Right lobe of liver (tissue), 6 donors: ENCODE results near the gene HSD17B3. TPM values are rescaled to one million over a fixed set of nuclear protein-coding genes. Genes with fewer than 3 reads are reported as not detected.

Source experiments
- ATAC-seq, 4 donors: fragments of 200-7000 bp; cut with Tn5 transposase; one replicate each; pipeline ENCODE4 v1.9.1; 2020; ENCODE audit warnings: mild to moderate bottlenecking in 4 of 4, moderate library complexity in 4 of 4
- DNase-seq, 3 donors: peaks; one replicate each; pipeline ENCODE4 v3.0.0-alpha.2; 2020
- H3K27ac ChIP-seq, 3 donors: fragments of 200-600 bp; one replicate each; pipeline ENCODE4 v1.8.0; 2022
- H3K27me3 ChIP-seq, 2 donors: fragments of 200-600 bp; one replicate each; pipeline ENCODE4 v1.8.0; 2022
- H3K36me3 ChIP-seq, 4 donors: fragments of 200-600 bp; sonication (generic) in 1 of 4; one replicate each; pipeline versions ENCODE4 v1.5.1 to v1.8.0; 2017 to 2022; ENCODE audit warnings: control low read depth in 1 of 4
- H3K4me1 ChIP-seq, 4 donors: fragments of 200-600 bp; sonication (generic) in 1 of 4; one replicate each; pipeline versions ENCODE4 v1.5.1 to v1.8.0; 2017 to 2022; ENCODE audit warnings: control low read depth in 1 of 4
- H3K4me3 ChIP-seq, 3 donors: fragments of 200-600 bp; one replicate each; pipeline ENCODE4 v1.8.0; 2022
- H3K9me3 ChIP-seq, 4 donors: fragments of 200-600 bp; sonication (generic) in 1 of 4; one replicate each; pipeline versions ENCODE4 v1.5.1 to v1.8.0; 2017 to 2022; ENCODE audit warnings: control low read depth in 1 of 4
- POLR2A ChIP-seq: fragments of 450-650 bp; IDR thresholded peaks from one replicate; pipeline ENCODE4 v1.6.1; 2017; ENCODE audit warnings: antibody characterized with exemption, mild to moderate bottlenecking
- WGBS: methylation state at CpG from one replicate; pipeline ENCODE4 v1.1.6; 2018; ENCODE audit warnings: low coverage, low lambda C conversion rate; ENCODE audit not compliant: insufficient coverage; ENCODE audit errors: missing lambda C conversion rate; 5-methylcytosine and 5-hydroxymethylcytosine counted together
- intact Hi-C, 2 donors: fragments of 100-400 bp; cut with DNase I; formaldehyde crosslinking; loops; one replicate each; pipeline versions ENCODE4 v1.11.2 to v1.14.1; 2022
- total RNA-seq, 6 experiments: library from RNA; depleted of rRNA in 2 of 6; stranded (reverse); fragments of >200 nt in 2 of 6; fragmentation: NEBNext Ultra II Directional in 3 of 6; extraction: Animal tissue kit (Norgen Biotek cat#: 25700) in 3 of 6; gene quantifications; one replicate each; pipeline versions ENCODE4 v1.1.0 to v1.2.4, GENCODE V29; 2016 to 2023
- TF ChIP-seq, protein P1 (sequence below), 4 donors: fragments of 200-600 bp in 3 of 4; fragments of 450-650 bp in 1 of 4; IDR thresholded peaks; one replicate each; pipeline versions ENCODE4 v1.5.1 to v1.8.0; 2016 to 2022; ENCODE audit warnings: antibody characterized with exemption in 4 of 4, mild to moderate bottlenecking in 2 of 4
- donor health status: DM: no; HTN: yes; CAD: no.
- donor health status: DM: no; HTN: no; CAD: no.
- donor health status: DM: no; HTN: no; CAD: no.
- donor health status: DM: no; HTN: yes; CAD: no.
- donor health status: DM: no; HTN: yes; CAD: no.

The HSD17B3 gene
- total RNA-seq, 6 experiments from 2014 or later = 1.8 to 4.4 (median 3.1) TPM; not detected in 2

DNA sequence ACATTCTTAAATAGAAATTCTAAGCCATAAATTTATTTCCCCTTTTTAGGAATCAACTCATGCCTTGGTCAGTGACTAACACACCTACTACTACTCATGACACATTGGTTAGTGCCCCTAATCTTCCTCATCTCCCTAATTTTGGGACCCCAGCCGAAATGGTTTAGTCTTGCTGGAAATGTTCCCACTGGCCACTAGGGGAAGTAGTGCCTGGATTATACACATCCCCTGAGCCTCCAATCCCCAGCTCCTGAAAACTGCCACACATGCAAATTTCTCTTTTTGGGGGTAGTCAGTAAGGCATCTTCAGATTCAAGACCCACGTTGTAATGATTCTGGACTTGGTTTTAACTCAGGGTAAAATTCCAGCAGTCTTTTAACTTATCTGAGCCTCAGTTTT lies 79.8 kb downstream of the HSD17B3 start:
- H3K9me3 ChIP-seq = no peaks in the 10 kb centered on the region
- intact Hi-C loops = no loop called here
- no peak overlapping the region for H3K27ac ChIP-seq
- no peaks in the 10 kb centered on the region for H3K36me3 ChIP-seq
- H3K4me3 ChIP-seq = no peak overlapping the region
- no peaks in the 10 kb centered on the region for H3K27me3 ChIP-seq
- ATAC-seq (no peak), DNase-seq (no peak)
- TF ChIP-seq, protein P1, sequence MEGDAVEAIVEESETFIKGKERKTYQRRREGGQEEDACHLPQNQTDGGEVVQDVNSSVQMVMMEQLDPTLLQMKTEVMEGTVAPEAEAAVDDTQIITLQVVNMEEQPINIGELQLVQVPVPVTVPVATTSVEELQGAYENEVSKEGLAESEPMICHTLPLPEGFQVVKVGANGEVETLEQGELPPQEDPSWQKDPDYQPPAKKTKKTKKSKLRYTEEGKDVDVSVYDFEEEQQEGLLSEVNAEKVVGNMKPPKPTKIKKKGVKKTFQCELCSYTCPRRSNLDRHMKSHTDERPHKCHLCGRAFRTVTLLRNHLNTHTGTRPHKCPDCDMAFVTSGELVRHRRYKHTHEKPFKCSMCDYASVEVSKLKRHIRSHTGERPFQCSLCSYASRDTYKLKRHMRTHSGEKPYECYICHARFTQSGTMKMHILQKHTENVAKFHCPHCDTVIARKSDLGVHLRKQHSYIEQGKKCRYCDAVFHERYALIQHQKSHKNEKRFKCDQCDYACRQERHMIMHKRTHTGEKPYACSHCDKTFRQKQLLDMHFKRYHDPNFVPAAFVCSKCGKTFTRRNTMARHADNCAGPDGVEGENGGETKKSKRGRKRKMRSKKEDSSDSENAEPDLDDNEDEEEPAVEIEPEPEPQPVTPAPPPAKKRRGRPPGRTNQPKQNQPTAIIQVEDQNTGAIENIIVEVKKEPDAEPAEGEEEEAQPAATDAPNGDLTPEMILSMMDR (IDR thresholded peaks at IDR 0.05) = peak; percentile 15 to 33 (median 19)
- no peak for TF ChIP-seq POLR2A
- 30% methylated on average over 2 of the region's 2 CpGs for WGBS
- H3K4me1 ChIP-seq = peaks cover 0 to 9% (median 0%) of the 10 kb centered on the region in 4 donors

DNA sequence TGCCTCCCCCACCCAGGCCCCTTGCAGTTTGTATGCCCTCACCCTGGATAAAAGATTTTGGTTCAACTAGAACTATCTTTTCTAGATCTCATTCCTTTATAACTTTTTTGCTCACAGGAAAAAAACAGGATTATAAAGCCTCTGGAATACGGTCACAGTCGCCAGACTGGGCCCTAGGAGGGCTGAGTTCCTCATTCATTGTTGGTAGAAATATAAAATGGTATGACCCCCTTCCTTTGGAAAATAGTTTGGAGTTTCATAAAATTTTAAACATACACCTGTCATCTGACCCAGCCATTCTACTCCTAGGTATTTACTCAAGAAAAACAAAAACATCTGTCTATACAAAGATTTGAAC lies 82.1 kb downstream of the HSD17B3 start:
- intact Hi-C loops = no loop called here
- H3K27ac ChIP-seq = no peak overlapping the region
- DNase-seq (no peak), ATAC-seq (no peak)
- no peak for TF ChIP-seq POLR2A
- H3K36me3 ChIP-seq = no peaks in the 10 kb centered on the region
- H3K27me3 ChIP-seq = no peaks in the 10 kb centered on the region
- peaks cover 0 to 9% (median 0%) of the 10 kb centered on the region in 4 donors for H3K4me1 ChIP-seq
- no peak overlapping the region for H3K4me3 ChIP-seq
- WGBS = 74% methylated on average over 2 of the region's 2 CpGs
- H3K9me3 ChIP-seq = no peaks in the 10 kb centered on the region

DNA sequence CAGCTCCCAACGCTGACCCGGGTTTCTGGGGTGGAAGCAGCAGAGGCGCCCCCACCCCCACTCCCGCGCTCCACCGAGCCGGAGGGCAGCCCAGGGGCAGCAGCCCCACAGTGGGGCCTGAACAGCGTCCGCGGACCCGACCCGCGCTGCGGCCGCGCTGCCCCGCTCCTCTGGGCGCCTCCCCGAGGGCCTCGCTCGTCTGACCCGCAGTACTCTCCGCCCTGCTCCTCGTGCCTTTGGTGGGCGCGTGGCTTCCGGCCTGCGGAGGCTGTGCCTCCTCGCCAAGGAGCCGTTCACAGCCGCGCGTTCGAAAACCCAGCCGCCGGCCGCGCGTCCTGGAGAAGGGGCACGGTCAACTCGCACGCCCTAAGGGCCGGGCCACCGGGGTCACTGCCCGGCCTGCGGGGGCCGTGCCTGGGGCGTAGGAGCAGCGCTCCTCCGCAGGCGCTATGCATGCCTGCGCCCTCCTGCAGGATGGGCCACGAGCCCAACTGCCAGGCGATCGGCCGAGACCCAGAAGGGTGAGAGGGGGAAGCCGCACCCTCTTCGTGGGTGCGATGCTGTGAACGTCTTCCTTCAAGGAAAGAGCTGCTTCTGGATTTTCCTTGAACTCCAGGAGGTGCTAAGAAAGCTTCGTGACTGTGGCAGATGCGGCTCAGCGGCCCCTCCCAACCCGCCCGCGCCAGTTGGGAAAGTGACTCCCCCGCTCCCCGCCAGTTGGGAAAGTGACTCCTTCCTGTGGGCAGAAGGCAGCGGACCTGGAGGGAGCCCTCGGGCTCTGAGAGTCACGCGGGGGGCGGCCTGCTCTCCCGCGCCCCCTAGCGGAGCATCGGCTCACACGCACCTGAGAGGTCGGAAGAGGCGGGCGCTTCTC lies 82.7 kb downstream of the HSD17B3 start:
- Histone ChIP-seq H3K9me3 (no peaks in the 10 kb centered on the region), H3K27ac (peak overlapping the region in 1 of 3 donors; percentile 0), H3K36me3 (no peaks in the 10 kb centered on the region), H3K4me1 (peaks cover 0 to 9% (median 0%) of the 10 kb centered on the region in 4 donors), H3K4me3 (peak overlapping the region; percentile 19 to 43 (median 19)), H3K27me3 (no peaks in the 10 kb centered on the region)
- 11% methylated on average over 16 of the region's 81 CpGs for WGBS
- DNase-seq = peak in 2 of 3 donors; percentile 48 to 59
- peak; percentile 27 to 61 (median 54) for ATAC-seq
- TF ChIP-seq POLR2A = no peak
- TF ChIP-seq, protein P1 (IDR thresholded peaks at IDR 0.05) = peak; percentile 58 to 71 (median 62)
- intact Hi-C loops = no loop called here

DNA sequence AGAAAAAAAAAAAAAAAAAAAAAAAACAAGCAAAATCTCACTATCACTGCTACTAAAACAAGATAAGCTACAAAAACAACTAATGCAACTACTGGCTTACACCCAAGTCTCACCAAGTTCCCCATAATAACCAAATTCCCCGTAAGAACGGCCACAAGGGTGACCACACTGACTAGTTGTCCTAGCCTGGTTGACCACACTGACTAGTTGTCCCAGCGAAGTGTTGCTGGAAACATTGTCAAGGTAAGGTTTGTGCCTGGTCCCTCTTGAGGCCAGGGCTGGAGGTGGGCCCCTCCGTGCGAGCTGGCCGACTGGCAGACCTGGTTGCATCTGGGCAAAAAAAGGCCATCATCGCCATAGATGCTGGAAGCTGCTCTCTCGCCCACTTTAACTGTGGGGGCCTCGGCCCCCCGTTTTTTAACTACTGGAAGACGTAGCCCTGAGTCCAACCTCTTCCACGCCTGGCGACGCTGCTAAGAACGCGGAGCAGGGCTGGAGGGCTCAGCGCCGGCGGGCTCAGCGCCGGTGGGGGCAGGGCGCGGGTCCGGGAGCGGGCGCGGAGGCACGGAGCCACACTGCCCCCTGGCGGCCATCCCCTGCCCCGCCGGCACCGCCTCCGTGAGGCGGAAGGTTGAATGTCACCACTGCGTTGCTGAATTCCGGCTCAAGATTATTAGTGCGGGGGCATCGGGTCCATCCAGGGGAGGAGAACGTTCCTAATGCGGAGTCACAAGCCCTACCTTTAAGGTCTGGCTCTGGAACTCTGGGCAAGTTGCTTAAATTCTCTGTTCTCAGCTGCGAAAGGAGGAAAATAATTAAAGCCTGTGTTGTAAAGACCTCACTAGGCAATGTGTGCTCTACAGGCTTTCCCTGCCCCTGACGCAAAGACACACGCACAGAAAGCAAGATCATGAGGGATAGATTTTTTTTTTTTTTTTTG lies 84.0 kb downstream of the HSD17B3 start:
- TF ChIP-seq, protein P1 (IDR thresholded peaks at IDR 0.05) = peak; percentile 90 to 99 (median 99)
- no peak for TF ChIP-seq POLR2A
- H3K4me3 ChIP-seq = peak overlapping the region; percentile 15 to 40 (median 39)
- ATAC-seq (peak; percentile 92 to 96 (median 95)), DNase-seq (peak; percentile 66 to 77 (median 68))
- 4% methylated on average over 19 of the region's 43 CpGs for WGBS
- no peaks in the 10 kb centered on the region for H3K27me3 ChIP-seq
- no peaks in the 10 kb centered on the region for H3K36me3 ChIP-seq
- peaks cover 0 to 9% (median 0%) of the 10 kb centered on the region in 4 donors for H3K4me1 ChIP-seq
- no peaks in the 10 kb centered on the region for H3K9me3 ChIP-seq
- H3K27ac ChIP-seq = peak overlapping the region in 1 of 3 donors; percentile 10
- intact Hi-C loops = no loop called here
